Measurements from ENCODE around the gene GON7.

- no peak for TF ChIP-seq CTCF (IDR thresholded peaks at IDR 0.05)
- no peak for TF ChIP-seq ZFX (IDR thresholded peaks at IDR 0.05; ENCODE audit: borderline replicate concordance)
Observed at GRCh38 chr14:93201155-93201704, 5.6 kb downstream of the GON7 start.

Data from 22Rv1 (cell line).